Measurements from ENCODE around the gene INIP.

The INIP gene

GRCh38 chr9:112755675-112756074 lies 37.8 kb upstream of the INIP start:
- Histone ChIP-seq H3K36me3 (replicated peaks; ENCODE audit: insufficient read depth, low read length) (no peaks in the 10 kb centered on the region), H3K9me3 (replicated peaks; ENCODE audit: insufficient read depth, low read length) (no peaks in the 10 kb centered on the region), H3K4me3 (ENCODE audit: low read length) (no peak overlapping the region), H3K27me3 (replicated peaks; ENCODE audit: insufficient read depth, low read length) (no peaks in the 10 kb centered on the region), H3K9ac (ENCODE audit: low read length) (no peak overlapping the region), H2AFZ (ENCODE audit: low read length) (no peak overlapping the region), H3K4me1 (ENCODE audit: low read length) (peaks cover 5% of the 10 kb centered on the region), H3K9me2 (replicated peaks; ENCODE audit: insufficient read depth, low read length) (no peaks in the 10 kb centered on the region), H3K27ac (ENCODE audit: low read length) (no peak overlapping the region), H4K20me1 (ENCODE audit: insufficient read depth, low read length) (no peaks in the 10 kb centered on the region), H3K4me2 (ENCODE audit: low read depth, low read length) (no peak overlapping the region), H3K79me2 (ENCODE audit: low read length) (peaks cover 52% of the 10 kb centered on the region), H3F3A (ENCODE audit: insufficient read depth, low read length) (peaks cover 11% of the 10 kb centered on the region; the same call in 1 of the 2 replicates)
- no peak for TF ChIP-seq EZH2 (optimal IDR thresholded peaks at IDR 0.05; ENCODE audit: low read depth, low read length)
- TF ChIP-seq CTCF (IDR thresholded peaks at IDR 0.05; ENCODE audit: low read length) = no peak
- no peak for TF ChIP-seq EZH2phosphoT487 (IDR thresholded peaks at IDR 0.05; ENCODE audit: low read length)
- no peak for DNase-seq

GRCh38 chr9:112755016-112755427 lies 37.1 kb upstream of the INIP start:
- Histone ChIP-seq H3K4me3 (ENCODE audit: low read length) (no peak overlapping the region), H3K9me2 (replicated peaks; ENCODE audit: insufficient read depth, low read length) (no peaks in the 10 kb centered on the region), H2AFZ (ENCODE audit: low read length) (no peak overlapping the region), H3K79me2 (ENCODE audit: low read length) (peaks cover 48% of the 10 kb centered on the region), H3K9me3 (replicated peaks; ENCODE audit: insufficient read depth, low read length) (no peaks in the 10 kb centered on the region), H4K20me1 (ENCODE audit: insufficient read depth, low read length) (no peaks in the 10 kb centered on the region), H3K4me1 (ENCODE audit: low read length) (peaks cover 7% of the 10 kb centered on the region), H3F3A (ENCODE audit: insufficient read depth, low read length) (peaks cover 11% of the 10 kb centered on the region; the same call in 1 of the 2 replicates), H3K4me2 (ENCODE audit: low read depth, low read length) (no peak overlapping the region), H3K27ac (ENCODE audit: low read length) (no peak overlapping the region), H3K36me3 (replicated peaks; ENCODE audit: insufficient read depth, low read length) (no peaks in the 10 kb centered on the region), H3K27me3 (replicated peaks; ENCODE audit: insufficient read depth, low read length) (no peaks in the 10 kb centered on the region), H3K9ac (ENCODE audit: low read length) (no peak overlapping the region)
- no peak for DNase-seq
- TF ChIP-seq EZH2phosphoT487 (IDR thresholded peaks at IDR 0.05; ENCODE audit: low read length) (no peak), CTCF (IDR thresholded peaks at IDR 0.05; ENCODE audit: low read length) (no peak), EZH2 (optimal IDR thresholded peaks at IDR 0.05; ENCODE audit: low read depth, low read length) (no peak)

GRCh38 chr9:112754578-112754977 lies 36.7 kb upstream of the INIP start:
- H3K27me3 ChIP-seq (replicated peaks; ENCODE audit: insufficient read depth, low read length) = no peaks in the 10 kb centered on the region
- TF ChIP-seq EZH2phosphoT487 (IDR thresholded peaks at IDR 0.05; ENCODE audit: low read length) (no peak), CTCF (IDR thresholded peaks at IDR 0.05; ENCODE audit: low read length) (no peak), EZH2 (optimal IDR thresholded peaks at IDR 0.05; ENCODE audit: low read depth, low read length) (no peak)
- H3K4me3 ChIP-seq (ENCODE audit: low read length) = no peak overlapping the region
- H3K4me1 ChIP-seq (ENCODE audit: low read length) = peaks cover 11% of the 10 kb centered on the region
- DNase-seq = no peak
- H3K9me3 ChIP-seq (replicated peaks; ENCODE audit: insufficient read depth, low read length) = no peaks in the 10 kb centered on the region
- no peak overlapping the region for H2AFZ ChIP-seq (ENCODE audit: low read length)
- peaks cover 11% of the 10 kb centered on the region; the same call in 1 of the 2 replicates for H3F3A ChIP-seq (ENCODE audit: insufficient read depth, low read length)
- no peaks in the 10 kb centered on the region for H3K36me3 ChIP-seq (replicated peaks; ENCODE audit: insufficient read depth, low read length)
- peaks cover 43% of the 10 kb centered on the region for H3K79me2 ChIP-seq (ENCODE audit: low read length)
- H3K27ac ChIP-seq (ENCODE audit: low read length) = no peak overlapping the region
- H3K9ac ChIP-seq (ENCODE audit: low read length) = no peak overlapping the region
- H3K9me2 ChIP-seq (replicated peaks; ENCODE audit: insufficient read depth, low read length) = no peaks in the 10 kb centered on the region
- H4K20me1 ChIP-seq (ENCODE audit: insufficient read depth, low read length) = no peaks in the 10 kb centered on the region
- H3K4me2 ChIP-seq (ENCODE audit: low read depth, low read length) = no peak overlapping the region

Measured in MM.1S (cell line).